ENCODE measurements around the gene DGUOK. TPM values are rescaled to one million over a fixed set of nuclear protein-coding genes. Genes with fewer than 3 reads are reported as not detected.

DGUOK gene
- total and polyA plus RNA-seq, 10 of the 15 experiments (the other 5 are each of a cell fraction or from before 2014, with no cell fraction given): 64.4 to 234 (median 91.4) TPM

DNA sequence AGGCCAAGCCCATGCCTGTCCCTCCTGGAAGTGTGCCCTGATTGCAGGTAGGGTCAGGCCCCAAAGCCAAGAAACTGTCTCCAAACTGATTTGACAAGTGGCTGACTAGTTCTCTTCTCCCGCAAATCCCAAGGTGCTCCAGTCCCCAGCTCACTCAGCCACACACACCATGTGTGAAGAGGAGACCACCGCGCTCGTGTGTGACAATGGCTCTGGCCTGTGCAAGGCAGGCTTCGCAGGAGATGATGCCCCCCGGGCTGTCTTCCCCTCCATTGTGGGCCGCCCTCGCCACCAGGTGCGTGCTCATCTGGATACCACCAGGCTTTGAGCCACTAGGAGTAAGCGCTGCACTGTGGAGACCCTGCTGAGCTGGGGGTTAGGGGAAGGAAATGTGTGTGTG is 25.5 kb upstream of the DGUOK start:
- BruUV-seq (replicated peaks): no TSS peak
- WGBS (ENCODE audit: insufficient coverage, insufficient replicate concordance, low lambda C conversion rate, missing lambda C conversion rate): 77% methylated on average over 10 of the region's 10 CpGs
- Histone ChIP-seq H3K4me3 (no peak overlapping the region), H3K4me1 (ENCODE audit: control insufficient read depth, insufficient read depth, low read length) (peaks cover 12% of the 10 kb centered on the region), H4K20me1 (ENCODE audit: control insufficient read depth, insufficient read depth) (no peaks in the 10 kb centered on the region), H3K4me2 (ENCODE audit: control insufficient read depth, insufficient read depth) (no peak overlapping the region), H3K79me2 (ENCODE audit: control insufficient read depth, insufficient read depth, low read length) (no peaks in the 10 kb centered on the region), H3K27me3 (replicated peaks in 1 of 2; ENCODE audit: control insufficient read depth in 2 of 2, insufficient read depth in 2 of 2, low read length in 1 of 2) (no peaks in the 10 kb centered on the region; a peak in 1 of 4 replicates), H2AFZ (ENCODE audit: control insufficient read depth, low read depth, low read length) (no peak overlapping the region), H3K27ac (ENCODE audit: control insufficient read depth, insufficient read depth) (no peak overlapping the region), H3K9me3 (replicated peaks; ENCODE audit: control insufficient read depth, insufficient read depth, low read length) (no peaks in the 10 kb centered on the region), H3K9ac (ENCODE audit: control insufficient read depth, insufficient read depth, low read length) (no peak overlapping the region), H3K36me3 (ENCODE audit: control insufficient read depth in 2 of 2, insufficient read depth in 2 of 2, low read length in 1 of 2) (no peaks in the 10 kb centered on the region)
- intact Hi-C loops (cut with micrococcal nuclease; ENCODE audit: unreplicated experiment) (no loop called here), in situ Hi-C loops (cut with MboI) (no loop called here)
- ChIA-PET POLR2A (no interaction called here), RAD21 (ENCODE audit: unreplicated experiment) (no interaction called here), CTCF (interaction anchor here (0.6 kb wide), 1 partner anchor 92 kb away, joined by 3 read pairs; no protein-coding TSS in a partner anchor), SMC1A (ENCODE audit: uncharacterized antibody, unreplicated experiment) (no interaction called here)
- TF ChIP-seq MXI1 (IDR thresholded peaks at IDR 0.05; ENCODE audit: low read depth, low read length) (no peak), NR2C1 (IDR thresholded peaks at IDR 0.05) (no peak), BMI1 (IDR thresholded peaks at IDR 0.05; ENCODE audit: borderline replicate concordance) (no peak), SUZ12 (IDR thresholded peaks at IDR 0.05; ENCODE audit: unreplicated experiment) (no peak), GABPA (IDR thresholded peaks at IDR 0.05; ENCODE audit: low read depth) (no peak), BHLHE40 (IDR thresholded peaks at IDR 0.05; ENCODE audit: borderline replicate concordance in 1 of 2, low read depth in 2 of 2, low read length in 1 of 2) (no peak), EP300 (IDR thresholded peaks at IDR 0.05; ENCODE audit: borderline replicate concordance in 1 of 2, control insufficient read depth in 1 of 2, low read depth in 2 of 2, low read length in 2 of 2) (no peak), ZZZ3 (IDR thresholded peaks at IDR 0.05; ENCODE audit: control insufficient read depth, insufficient read length, low read depth) (no peak), SP1 (IDR thresholded peaks at IDR 0.05; ENCODE audit: low read depth, low read length) (no peak)
- TF ChIP-seq, protein P1, sequence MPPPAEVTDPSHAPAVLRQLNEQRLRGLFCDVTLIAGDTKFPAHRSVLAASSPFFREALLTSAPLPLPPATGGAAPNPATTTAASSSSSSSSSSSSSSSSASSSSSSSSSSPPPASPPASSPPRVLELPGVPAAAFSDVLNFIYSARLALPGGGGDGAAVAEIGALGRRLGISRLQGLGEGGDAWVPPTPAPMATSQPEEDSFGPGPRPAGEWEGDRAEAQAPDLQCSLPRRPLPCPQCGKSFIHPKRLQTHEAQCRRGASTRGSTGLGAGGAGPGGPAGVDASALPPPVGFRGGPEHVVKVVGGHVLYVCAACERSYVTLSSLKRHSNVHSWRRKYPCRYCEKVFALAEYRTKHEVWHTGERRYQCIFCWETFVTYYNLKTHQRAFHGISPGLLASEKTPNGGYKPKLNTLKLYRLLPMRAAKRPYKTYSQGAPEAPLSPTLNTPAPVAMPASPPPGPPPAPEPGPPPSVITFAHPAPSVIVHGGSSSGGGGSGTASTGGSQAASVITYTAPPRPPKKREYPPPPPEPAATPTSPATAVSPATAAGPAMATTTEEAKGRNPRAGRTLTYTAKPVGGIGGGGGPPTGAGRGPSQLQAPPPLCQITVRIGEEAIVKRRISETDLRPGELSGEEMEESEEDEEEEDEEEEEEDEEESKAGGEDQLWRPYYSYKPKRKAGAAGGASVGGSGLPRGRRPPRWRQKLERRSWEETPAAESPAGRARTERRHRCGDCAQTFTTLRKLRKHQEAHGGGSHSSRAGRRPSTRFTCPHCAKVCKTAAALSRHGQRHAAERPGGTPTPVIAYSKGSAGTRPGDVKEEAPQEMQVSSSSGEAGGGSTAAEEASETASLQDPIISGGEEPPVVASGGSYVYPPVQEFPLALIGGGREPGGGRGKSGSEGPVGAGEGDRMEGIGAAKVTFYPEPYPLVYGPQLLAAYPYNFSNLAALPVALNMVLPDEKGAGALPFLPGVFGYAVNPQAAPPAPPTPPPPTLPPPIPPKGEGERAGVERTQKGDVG (CRISPR knock-in tag; IDR thresholded peaks at IDR 0.05): no peak
- DNase-seq (ENCODE audit: low read depth, low spot score) (no peak), ATAC-seq (no peak), FAIRE-seq (no peak)

All from GM12878 (cell line).